Central memory CD8-positive, alpha-beta T cell (primary cell): ENCODE results near the gene LILRB5.
"Not testable (repeated sequence)": the region's sequence is repeated elsewhere in the genome, so short reads cannot be mapped to it uniquely, and the experiment has no call there.

Source experiments
- ATAC-seq: fragments of 150-1000 bp; cut with Tn5 transposase; replicated peaks from 2 replicates; pipeline ENCODE4 v1.10.0; 2022; ENCODE audit warnings: mild to moderate bottlenecking, moderate FRiP score, moderate number of reproducible peaks; ENCODE audit not compliant: poor library complexity, severe bottlenecking; ENCODE audit errors: extremely low read depth
- DNase-seq, 2 donors: peaks; one replicate each; pipeline ENCODE4 v3.0.0; 2021; ENCODE audit warnings: low spot score in 2 of 2
- H3K27ac Mint-ChIP-seq: one replicate; pipeline ENCODE4 v1.8.0; 2022; ENCODE audit warnings: low read depth, mild to moderate bottlenecking, moderate library complexity, mixed read lengths
- H3K27me3 Mint-ChIP-seq: one replicate; pipeline ENCODE4 v1.8.0; 2022; ENCODE audit warnings: mixed read lengths
- H3K36me3 Mint-ChIP-seq: one replicate; pipeline ENCODE4 v1.8.0; 2022; ENCODE audit warnings: mild to moderate bottlenecking, moderate library complexity, mixed read lengths; ENCODE audit not compliant: insufficient read depth
- H3K4me1 Mint-ChIP-seq: one replicate; pipeline ENCODE4 v1.8.0; 2022; ENCODE audit warnings: mixed read lengths
- H3K4me3 Mint-ChIP-seq: one replicate; pipeline ENCODE4 v1.8.0; 2022; ENCODE audit warnings: mild to moderate bottlenecking, moderate library complexity, mixed read lengths
- H3K9me3 Mint-ChIP-seq: one replicate; pipeline ENCODE4 v1.8.0; 2022; ENCODE audit warnings: mixed read lengths

The LILRB5 gene

DNA sequence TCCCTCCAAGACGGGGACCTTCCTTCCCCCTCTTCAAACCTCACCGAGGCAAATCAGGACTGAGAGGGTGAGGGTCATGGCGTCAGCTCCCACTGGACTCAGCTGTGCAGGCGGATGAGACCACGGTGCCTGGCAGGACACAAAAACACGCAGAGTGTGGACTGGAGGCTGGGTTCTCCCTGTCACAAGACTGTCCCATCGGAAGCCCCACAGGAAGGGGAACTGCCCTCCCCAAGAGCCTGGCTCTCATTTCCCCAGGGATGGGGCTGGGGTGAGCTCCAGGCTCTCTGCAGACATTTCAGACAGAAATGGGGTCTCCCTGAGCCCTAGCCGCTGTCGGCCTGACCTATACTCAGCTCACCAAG, at the start of gene LILRB5:
TSS of gene LILRB5 (minus strand) at position 158 of the 365 bp plus-strand sequence. CDS start at position 78, 80 bp downstream.
- peaks cover 39% of the 10 kb centered on the region for H3K27me3 Mint-ChIP-seq
- H3K27ac Mint-ChIP-seq, result no peak within 1 kb of the TSS
- H3K9me3 Mint-ChIP-seq, result no peaks in the 10 kb centered on the region
- ATAC-seq (no peak), DNase-seq (no peak)
- H3K4me1 Mint-ChIP-seq, result no peaks in the 10 kb centered on the region
- H3K4me3 Mint-ChIP-seq, result no peak within 1 kb of the TSS
- H3K36me3 Mint-ChIP-seq, result no peaks in the 10 kb centered on the region

DNA sequence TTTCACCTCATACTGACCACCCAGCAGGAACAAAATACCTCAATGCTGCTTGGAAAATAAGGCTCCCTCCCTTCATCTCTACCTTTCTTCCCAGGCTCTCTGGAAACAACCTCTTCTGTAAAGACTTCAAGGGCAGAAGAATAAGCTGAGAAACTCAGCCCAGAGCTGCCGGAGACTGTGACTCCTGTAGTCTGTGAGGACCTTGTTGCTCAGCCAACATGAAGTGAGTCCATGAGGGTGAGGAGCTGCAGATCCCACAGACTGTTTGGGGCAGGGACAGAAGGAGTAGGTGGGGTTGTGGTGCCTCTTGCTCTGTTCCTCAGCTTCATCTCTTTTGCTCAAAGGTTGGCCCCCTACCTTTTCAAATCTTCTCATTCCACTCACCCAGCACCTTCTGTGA, 48.1 kb upstream of the LILRB5 start:
- Mint-ChIP-seq H3K36me3 (no peaks in the 10 kb centered on the region), H3K4me1 (peaks cover 7% of the 10 kb centered on the region), H3K9me3 (peaks cover 6% of the 10 kb centered on the region), H3K4me3 (no peak overlapping the region), H3K27me3 (peaks cover 82% of the 10 kb centered on the region), H3K27ac (peak overlapping the region; percentile 32)
- ATAC-seq (no peak), DNase-seq (no peak)

DNA sequence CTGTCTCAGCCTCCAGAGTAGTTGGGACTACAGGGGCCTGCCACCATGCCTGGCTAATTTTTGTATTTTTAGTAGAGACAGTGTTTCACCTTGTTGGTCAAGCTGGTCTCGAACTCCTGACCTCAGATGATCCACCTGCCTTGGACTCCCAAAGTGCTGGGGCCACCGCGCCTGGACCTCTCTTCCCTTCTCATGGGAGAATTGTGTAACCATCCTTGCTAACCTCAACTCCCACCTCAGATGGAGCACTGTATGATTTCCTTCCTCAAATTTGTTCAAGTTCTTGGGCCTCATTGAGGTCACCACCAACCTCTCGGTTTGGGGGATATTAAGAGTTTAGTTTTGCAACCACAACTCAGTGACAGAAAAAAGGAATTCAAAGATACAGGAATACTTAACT, 45.2 kb upstream of the LILRB5 start:
- Mint-ChIP-seq H3K27me3 (peaks cover 89% of the 10 kb centered on the region), H3K27ac (no peak overlapping the region), H3K36me3 (no peaks in the 10 kb centered on the region), H3K9me3 (peaks cover 6% of the 10 kb centered on the region), H3K4me3 (no peak overlapping the region), H3K4me1 (peaks cover 7% of the 10 kb centered on the region)
- ATAC-seq, result no peak
- DNase-seq, result no peak

DNA sequence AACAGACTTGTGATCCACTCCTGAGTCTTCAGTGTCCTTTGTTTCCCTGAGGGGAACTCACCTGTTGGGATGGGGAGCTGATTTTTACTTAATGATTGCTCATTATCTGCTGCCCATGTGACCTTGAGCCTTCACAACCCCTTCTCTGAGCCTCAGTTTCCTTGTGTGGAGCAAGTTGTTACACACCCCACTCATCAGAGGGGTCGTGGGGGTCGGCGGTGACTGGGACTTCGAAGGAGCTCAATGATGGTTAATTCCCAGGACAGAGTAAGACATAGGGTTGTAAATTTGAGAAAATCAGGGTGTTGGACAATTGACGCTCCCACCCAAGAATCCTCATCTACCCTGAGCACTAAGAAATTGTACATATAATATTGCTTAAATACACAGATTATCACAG, 42.4 kb upstream of the LILRB5 start:
- Mint-ChIP-seq H3K4me3 (no peak overlapping the region), H3K9me3 (peaks cover under 1% of the 10 kb centered on the region), H3K4me1 (peaks cover 2% of the 10 kb centered on the region), H3K27ac (no peak overlapping the region), H3K36me3 (no peaks in the 10 kb centered on the region), H3K27me3 (peaks cover 65% of the 10 kb centered on the region)
- no peak for DNase-seq
- no peak for ATAC-seq

DNA sequence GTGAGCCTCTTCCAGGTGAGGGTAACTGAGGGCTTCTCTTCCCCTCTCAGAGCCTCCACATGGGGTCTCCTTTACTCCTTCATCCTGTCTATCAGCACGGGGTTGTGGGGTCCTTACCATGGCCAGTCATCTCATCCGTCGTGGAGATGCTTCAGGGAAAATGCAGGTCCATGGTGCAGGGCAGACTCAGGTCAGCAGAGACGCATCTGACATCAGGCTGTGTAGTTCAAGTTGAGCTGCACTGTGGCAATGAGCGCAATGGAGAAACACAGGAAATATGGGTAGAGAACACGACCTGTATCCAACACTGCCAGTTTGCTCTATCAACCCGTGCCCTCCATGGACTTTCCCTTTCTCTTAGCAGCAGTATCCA, 42.0 kb upstream of the LILRB5 start:
- H3K27ac Mint-ChIP-seq, result no peak overlapping the region
- no peak for DNase-seq
- H3K36me3 Mint-ChIP-seq, result no peaks in the 10 kb centered on the region
- peaks cover 5% of the 10 kb centered on the region for H3K9me3 Mint-ChIP-seq
- peaks cover 65% of the 10 kb centered on the region for H3K27me3 Mint-ChIP-seq
- no peaks in the 10 kb centered on the region for H3K4me1 Mint-ChIP-seq
- no peak overlapping the region for H3K4me3 Mint-ChIP-seq
- no peak for ATAC-seq

DNA sequence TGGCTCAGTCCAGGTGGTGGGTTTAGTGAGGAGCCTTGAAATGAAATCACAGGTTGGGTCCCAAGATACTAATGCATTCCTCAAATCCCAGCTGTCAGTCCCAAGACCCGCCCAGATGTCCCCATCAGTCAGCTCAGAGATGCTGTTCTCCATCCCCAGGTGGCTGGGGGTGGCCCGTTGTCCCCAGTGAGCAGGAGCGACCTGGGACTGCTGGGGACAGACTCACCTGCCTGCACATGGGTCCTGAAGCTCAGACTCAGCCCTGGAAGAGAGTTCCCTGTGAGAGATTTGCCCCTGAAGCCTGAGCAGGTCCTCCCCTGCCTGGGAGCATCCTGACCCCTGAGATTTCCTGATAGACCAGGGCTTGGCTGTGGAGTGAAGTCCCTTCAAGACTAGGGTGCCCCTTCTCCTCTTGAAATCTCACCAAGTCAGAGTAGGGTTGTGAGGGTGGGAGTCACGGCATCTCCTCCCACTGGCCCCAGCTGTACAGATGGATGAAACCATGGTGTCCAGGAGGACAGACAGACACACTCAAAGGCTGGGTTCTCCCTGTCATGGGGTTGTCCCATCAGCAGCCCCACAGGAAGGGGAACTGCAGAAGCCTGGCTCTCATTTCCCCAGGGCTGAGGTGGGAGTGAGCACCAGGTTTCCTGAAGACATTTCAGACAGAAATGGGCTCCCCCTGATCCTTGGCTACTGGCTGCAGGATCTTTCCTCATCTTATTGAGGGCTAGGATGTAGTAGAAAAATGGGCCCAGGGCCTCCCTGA, 41.5 kb upstream of the LILRB5 start:
- Mint-ChIP-seq H3K4me1 (no peaks in the 10 kb centered on the region), H3K27ac (no peak overlapping the region), H3K4me3 (no peak overlapping the region), H3K9me3 (peaks cover 5% of the 10 kb centered on the region), H3K36me3 (no peaks in the 10 kb centered on the region), H3K27me3 (peaks cover 69% of the 10 kb centered on the region)
- no peak for ATAC-seq
- DNase-seq, result no peak

DNA sequence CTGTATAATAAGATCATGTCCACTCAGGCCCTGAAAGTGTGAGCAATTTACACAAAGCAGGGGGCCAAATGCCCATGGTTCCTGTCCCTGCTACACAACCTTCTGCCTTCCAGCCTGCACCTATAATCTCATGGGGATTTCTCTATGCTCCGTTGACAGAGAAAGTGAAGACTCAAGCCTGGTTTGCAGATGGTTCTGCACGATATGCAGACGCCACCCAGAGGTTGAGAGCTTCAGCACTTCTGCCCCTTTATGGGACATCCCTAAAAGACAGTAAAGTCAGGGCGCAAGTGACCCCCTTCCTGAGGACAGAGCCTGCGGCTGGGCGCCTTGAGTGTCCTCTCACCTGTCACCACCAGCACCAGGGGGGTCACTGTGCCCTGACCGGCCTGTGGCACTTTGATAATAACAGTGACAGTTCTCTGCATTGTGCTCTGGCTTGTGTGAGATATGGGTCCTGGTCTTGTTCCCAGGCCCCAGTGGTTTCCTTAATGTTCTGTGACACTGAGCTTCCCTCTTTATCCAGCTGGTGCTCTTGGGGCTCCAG, 40.8 kb upstream of the LILRB5 start:
- ATAC-seq (no peak), DNase-seq (no peak)
- Mint-ChIP-seq H3K27me3 (peaks cover 63% of the 10 kb centered on the region), H3K36me3 (no peaks in the 10 kb centered on the region), H3K4me3 (no peak overlapping the region), H3K27ac (no peak overlapping the region), H3K4me1 (no peaks in the 10 kb centered on the region), H3K9me3 (peaks cover 5% of the 10 kb centered on the region)

DNA sequence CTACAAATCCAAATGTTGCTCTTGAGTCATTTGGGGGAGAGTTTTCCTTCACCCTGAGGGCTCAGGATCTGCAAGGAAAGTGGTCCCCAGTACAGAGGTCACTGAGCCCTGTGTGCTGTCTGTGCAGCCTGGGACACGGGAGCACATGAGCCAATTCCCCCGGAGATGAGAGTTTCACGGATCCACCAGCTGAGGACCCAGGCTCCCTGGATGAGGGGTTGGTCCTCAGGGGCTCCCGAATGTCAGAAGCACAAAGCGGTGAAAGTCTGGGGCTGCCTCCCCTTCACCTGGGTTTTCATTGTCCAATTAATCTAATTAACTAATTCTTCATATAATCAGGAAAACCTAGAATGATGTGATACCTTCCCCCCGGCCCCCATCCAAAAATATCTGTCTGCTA, 37.5 kb upstream of the LILRB5 start:
- ATAC-seq (no peak), DNase-seq (no peak)
- Mint-ChIP-seq H3K36me3 (no peaks in the 10 kb centered on the region), H3K27me3 (peaks cover 46% of the 10 kb centered on the region), H3K4me3 (no peak overlapping the region), H3K4me1 (no peaks in the 10 kb centered on the region), H3K27ac (no peak overlapping the region), H3K9me3 (peaks cover 5% of the 10 kb centered on the region)

DNA sequence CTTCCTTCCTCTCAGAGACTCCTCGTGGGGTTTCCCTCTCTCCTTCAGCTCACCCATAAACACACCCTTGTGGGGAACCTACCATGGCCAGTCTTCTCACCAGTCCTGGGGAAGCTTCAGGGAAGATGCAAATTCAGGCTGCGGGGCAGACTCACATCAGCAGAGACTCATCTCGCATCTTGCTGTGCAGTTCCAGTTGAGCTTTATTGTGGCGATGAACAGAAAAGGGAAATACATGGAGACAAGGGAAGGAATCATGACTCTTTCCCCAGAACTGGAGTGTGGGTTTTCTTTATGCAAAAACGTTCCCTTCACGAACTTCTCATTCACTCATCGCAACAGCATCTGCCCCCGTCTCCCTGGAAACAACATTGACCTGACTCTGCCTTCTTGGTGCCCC, 32.1 kb upstream of the LILRB5 start:
- not testable (repeated sequence) for H3K4me1 Mint-ChIP-seq, ATAC-seq, H3K36me3 Mint-ChIP-seq, H3K9me3 Mint-ChIP-seq, DNase-seq, H3K27ac Mint-ChIP-seq, H3K4me3 Mint-ChIP-seq
- H3K27me3 Mint-ChIP-seq, result peaks cover 63% of the 10 kb centered on the region

DNA sequence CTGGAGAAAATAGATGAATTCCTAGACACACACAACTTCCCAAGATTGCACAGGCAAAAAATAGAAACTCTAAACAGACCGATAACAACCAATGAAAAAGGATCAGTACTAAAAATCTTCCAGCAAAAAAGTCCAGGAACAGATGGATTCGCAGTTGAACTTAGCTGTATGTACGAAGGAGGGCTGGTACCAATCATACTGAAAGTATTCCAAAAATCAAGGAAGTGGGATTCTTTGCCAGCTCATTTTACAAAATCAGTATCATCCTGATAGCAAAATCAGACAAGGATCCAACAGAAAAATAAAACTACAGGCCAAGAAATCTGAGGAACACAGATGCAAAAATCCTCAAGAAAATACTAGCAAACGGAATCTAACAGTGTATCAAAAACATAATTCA, 30.4 kb upstream of the LILRB5 start:
- H3K9me3 Mint-ChIP-seq, result no peaks in the 10 kb centered on the region

DNA sequence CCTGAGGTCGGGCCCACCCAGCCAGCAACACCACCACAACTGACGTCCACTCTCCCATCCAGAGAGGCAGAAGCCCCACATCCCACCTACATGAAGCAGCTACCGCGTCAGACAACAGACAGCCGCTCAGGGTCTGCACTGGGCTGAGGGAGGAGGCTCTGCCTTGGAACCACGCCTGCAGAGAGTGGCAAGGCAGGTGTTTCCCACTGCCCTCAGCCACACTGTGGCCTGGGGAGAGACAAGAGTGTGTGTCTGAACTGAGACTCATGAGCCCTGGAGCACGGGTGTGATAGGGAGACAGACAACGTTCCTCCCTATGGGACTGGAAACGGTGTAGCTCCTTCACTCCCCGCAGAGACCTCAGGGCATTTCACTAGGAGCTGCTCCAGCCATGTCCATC, 29.2 kb upstream of the LILRB5 start:
- ATAC-seq, result peak; percentile 40
- H3K36me3 Mint-ChIP-seq, H3K9me3 Mint-ChIP-seq, H3K4me3 Mint-ChIP-seq, H3K27ac Mint-ChIP-seq, DNase-seq, H3K4me1 Mint-ChIP-seq: not testable (repeated sequence)
- H3K27me3 Mint-ChIP-seq, result peaks cover 80% of the 10 kb centered on the region

More for the DNA sequence above, 30.4 kb upstream of the LILRB5 start:
- H3K36me3 Mint-ChIP-seq, result no peaks in the 10 kb centered on the region
- no peak overlapping the region for H3K4me3 Mint-ChIP-seq
- peaks cover 68% of the 10 kb centered on the region for H3K27me3 Mint-ChIP-seq
- ATAC-seq (no peak), DNase-seq (no peak)
- H3K4me1 Mint-ChIP-seq, result no peaks in the 10 kb centered on the region
- H3K27ac Mint-ChIP-seq, result no peak overlapping the region

DNA sequence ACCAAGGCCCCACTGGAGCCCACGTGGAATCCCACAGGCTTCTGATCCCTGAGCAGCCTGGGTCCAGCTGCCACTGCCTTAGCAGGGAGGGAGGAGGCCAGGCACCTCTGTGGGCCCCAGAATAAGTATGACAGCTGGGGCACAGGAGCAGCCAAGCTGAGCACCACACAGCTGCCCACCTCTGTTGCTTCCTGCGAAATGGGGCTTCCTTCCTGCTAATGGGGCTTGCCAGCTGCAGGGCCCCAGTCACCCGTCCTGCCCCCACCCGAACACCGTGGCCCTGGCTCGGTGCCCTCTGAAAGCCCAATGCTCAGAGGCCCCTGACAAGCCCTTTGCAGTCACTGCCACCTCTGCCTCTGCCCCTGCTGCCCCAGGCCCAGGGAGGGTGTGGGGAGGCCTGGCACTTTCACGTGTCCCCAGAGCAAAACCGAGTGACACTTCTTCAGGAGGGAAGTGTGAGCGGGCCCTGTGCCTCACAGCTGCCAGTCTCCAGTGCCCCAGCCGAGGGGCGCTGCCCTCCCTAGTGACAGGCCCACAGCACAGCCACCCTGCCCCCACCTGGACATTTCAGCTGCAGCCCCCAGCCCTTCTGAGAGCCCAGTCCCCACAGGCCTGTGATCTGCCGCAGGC, 28.5 kb upstream of the LILRB5 start:
- not testable (repeated sequence) for DNase-seq, H3K27ac Mint-ChIP-seq, H3K4me3 Mint-ChIP-seq, H3K9me3 Mint-ChIP-seq, H3K36me3 Mint-ChIP-seq, H3K4me1 Mint-ChIP-seq
- H3K27me3 Mint-ChIP-seq, result peaks cover 82% of the 10 kb centered on the region
- ATAC-seq, result peak; percentile 86
